Anterior cingulate cortex (tissue), 58 donors: ENCODE data around the gene PLCL1.
"Not testable (repeated sequence)": the region's sequence is repeated elsewhere in the genome, so short reads cannot be mapped to it uniquely, and the experiment has no call there.

ENCODE experiments used
- DNase-seq, 58 donors: peaks; one replicate each; lab custom pipeline; 2025; lab: John Stamatoyannopoulos, UW

PLCL1 gene

DNA sequence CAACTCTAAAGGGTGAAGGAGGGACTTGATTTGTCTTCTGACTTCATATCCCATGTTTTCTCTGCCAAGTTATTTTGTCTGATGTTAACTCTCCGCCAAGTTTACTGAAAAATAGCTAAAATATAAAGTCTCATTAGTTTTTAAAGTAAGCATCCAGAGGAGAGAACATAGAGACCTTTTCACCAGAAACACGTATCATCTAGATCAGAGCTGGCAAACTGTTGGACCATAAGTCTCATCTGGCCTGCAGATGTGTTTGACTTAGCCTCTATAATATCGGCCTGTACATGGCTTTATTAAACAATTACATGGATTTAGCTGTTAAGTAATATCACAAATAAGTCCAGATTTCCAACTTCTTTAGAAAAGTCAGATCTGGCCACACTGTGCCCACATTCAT is 182.6 kb downstream of the PLCL1 start:
- DNase-seq, result no peak

DNA sequence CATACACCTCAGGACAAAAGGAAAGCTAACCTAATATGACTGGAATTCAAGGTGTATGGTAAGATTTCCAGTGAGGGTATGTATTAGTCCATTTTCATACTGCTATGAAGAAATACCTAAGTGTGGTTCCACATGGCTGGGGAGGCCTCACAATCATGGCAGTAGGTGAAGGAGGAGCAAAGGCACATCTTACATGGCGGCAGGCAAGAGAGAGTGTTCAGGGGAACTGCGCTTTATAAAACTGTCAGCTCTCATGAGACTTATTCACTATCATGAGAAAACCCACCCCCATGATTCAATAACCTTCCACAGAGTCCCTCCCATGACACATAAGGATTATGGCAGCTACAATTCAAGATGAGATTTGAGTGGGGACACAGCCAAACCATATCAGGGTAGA is 186.0 kb downstream of the PLCL1 start:
- DNase-seq, result no peak

DNA sequence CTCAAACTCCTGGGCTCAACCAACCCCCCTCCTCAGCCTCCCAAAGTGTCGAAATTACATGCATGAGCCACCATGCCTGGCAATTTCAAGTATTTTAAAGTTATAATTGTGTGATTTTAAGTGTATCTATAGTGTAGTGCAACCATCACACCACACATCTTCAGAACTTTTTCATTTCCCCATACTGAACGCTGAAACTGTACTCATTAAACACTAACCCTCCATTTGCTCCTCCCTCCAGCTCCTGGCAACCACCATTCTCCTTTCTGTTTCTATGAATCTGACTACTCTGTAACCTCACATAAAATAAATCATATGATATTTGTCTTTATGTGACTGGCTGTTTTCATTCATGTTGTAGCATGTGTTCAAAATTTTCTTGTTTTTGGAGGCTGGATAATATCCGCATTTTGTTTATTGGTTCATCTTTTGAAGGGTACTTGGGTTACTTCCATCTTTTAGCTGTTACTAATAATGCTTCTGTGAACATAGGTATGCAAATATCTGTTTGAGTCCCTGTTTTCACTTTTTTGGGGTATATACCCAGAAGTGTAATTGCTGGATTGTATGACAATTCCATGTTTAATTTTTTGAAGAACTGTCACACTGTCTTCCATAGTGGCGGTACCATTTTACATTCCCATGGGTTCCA is 188.2 kb downstream of the PLCL1 start:
- DNase-seq, result no peak

DNA sequence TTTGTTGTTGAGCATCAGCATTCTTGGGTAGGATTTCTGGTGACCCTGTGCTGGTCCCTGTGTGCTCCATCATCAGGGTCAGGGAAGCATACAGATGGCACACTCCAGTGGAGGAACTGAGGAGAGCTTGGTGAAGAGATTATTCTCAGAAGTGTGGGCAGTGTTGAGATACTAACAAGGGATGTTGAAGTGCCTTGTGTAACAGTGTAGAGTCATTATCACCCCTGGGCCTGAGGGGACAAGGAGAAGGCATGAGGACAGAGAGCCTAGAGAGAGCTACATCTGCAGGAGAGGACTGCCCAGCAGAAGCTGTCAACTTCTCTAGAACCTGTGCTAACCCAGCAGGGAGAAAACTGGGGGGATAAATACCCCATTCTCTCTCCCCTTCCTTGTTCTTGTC is 189.0 kb downstream of the PLCL1 start:
- DNase-seq, result no peak

DNA sequence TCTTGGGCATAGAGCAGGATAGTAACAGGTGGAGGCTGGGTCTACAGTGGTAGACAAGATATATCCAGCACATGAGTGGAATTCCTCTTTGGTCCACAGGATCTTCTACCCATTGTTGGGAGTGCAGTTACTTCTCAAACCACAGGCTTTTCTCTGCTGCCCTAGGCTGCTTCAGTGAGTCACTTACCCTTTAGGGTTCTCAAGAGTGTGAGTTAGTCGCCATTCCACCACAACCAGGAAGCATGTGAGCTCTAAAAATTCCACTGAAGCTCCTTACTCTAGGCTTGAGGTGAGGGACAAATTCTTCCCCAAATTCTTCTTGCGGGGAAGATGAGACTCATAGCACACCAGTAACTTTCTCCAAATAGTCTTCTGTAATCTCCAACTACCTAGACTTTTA is 189.4 kb downstream of the PLCL1 start:
- DNase-seq, result no peak

DNA sequence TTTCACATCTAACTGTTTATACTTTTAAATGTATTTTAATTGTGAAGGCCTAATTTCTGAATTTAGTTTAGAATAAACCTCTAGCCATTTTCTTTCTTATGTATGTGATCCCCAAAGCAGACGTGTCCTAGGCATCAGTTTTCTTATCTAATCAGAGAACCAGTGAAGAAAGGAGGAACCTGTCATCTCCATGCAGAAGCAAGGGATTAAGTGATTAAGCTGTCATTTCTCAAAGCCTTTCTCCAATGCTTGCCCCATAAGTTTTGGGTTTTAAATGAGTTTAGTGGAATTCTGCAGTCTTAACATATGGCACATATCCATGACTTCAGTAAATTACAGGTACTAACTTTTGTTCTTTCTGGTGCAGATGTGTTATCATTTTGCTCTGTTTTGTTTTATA is 190.4 kb downstream of the PLCL1 start:
- DNase-seq, result no peak

DNA sequence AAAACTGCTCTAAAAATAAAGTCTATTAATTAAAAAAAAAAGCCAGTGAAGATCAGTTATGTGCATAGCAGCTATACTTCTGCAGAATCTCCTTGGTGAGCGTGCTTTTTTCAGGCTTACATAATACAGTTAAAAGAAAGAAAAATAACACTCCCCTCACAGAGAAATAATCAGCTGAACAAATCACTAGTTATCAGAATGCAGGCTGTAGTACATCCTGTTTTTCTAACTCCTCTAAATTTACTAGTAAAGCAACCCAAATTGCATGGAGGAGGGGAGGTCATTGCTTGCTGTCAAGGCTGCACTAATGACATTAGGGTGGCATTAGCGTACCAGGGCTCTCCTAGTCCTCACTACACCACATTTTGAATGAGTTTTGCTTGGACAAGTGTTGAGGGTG is 192.2 kb downstream of the PLCL1 start:
- DNase-seq, result no peak

DNA sequence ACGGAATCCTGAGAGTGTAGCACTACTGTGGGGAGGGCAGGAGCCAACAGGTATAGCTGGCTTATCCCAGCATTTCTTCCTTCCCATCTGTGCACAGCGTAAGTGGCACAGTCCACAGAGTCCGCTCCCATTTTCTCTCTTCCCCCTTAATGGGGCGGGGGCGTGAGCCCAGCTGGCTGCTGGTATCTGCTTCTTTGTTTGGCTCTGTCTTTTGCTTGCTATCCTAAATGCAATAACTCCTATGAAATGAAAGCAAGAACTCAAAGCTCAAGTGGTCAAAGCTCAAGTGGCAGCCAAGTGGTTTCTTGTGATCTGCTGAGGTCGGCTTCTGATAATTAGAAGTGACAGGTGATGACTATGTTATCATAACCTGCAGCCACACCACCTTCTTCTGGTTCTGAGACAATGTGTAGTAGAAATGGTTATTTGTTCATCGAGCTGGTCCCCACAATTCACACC is 192.7 kb downstream of the PLCL1 start:
- DNase-seq, result no peak

DNA sequence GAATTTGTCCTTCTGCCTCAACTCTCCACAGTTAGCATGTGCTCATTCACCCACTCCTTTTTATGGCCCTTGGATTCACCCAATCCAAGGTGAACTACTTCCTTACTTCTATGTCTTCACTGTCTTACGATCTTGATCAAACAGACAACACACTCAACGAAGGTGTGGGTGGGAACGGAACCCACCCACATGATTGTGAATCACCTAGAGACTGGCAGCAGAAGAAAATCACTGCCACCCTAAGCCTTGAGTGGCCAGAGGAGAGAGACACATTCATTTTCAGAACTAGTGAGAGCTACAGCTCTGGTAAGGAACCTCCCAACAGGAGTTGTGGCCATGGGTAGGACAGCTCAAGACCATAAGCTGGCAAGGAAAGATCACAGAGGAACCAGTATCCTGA is 194.3 kb downstream of the PLCL1 start:
- no peak for DNase-seq

DNA sequence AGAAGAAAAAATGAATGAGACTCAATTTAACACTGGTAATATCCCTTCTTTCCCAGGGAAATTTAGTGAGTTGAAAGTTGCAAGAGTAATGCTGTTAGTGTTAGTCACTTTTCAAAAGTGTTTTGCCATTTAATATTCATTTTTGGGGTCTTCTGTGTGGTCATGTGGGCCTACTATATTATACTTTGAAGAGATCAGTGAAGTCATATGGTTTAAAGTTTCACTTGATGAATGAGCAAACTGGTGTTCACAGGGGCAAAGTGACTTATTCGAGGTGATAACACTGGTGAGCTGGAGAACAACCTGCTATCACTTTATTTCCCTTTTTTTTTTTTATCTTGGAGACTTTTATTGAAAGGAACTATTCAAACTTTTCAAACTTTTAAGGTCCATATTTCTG is 196.0 kb downstream of the PLCL1 start:
- no peak for DNase-seq

DNA sequence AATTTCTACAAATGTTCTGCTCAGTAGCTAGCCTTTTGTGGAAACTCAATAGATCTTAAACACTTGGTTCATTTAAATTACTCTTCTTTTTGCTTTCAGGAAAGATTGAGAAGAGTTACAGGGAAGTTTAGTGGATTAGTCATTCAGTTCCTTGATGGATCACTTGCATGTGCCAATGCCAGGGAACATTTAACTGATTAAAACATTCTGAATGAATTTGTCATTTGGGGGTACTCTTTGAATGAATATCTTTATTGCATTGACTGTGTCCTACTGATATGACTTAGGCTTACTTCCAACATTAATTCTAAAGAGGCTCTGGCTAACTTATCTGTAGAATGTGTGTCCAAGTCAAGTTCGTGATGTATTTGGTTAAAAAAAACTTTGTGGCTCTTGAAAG is 199.8 kb downstream of the PLCL1 start:
- no peak for DNase-seq

DNA sequence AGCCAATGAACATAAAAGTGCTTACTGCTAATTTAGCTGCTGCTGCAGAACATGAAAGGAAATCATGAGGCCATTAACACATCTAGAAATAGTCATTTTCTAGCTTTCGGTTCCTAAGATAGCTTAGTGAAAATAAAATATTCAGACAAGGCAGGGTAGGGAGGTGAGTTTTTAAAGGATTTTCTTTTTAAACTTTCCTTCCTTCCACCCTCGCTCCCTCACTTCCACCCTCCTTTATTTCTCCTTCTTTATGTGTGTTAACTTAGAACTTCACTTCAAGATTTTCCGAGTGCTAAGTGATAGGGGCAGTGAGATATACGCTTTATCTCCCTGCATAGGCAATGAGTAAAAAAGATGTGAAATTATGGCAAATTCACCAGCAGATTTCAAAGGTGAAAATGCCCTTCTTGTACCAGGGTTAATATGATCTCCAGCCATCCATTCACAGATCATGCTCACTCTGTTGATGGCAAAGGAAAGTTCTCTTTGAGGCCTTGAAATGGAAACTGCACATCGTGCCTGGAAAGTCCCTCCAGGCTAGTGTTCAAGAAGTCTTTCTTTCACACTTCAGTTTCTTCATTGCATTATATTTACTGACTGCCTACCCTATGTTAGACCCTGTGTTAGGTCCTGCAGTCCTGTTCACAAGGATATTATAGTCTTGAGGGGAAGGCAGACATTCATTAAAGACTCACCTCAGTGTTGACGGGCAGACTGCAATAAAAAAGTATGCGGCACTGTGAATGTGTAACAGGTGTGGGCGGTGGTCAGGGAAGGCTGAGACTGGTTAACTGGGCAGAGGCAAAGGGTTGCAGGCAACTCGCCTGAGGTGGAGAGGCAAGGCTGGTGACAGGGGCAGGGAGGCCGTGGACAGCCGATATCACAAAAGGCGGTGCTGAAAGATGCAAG is 200.8 kb downstream of the PLCL1 start:
- peak in 1 of 58 donors; percentile 2 for DNase-seq

DNA sequence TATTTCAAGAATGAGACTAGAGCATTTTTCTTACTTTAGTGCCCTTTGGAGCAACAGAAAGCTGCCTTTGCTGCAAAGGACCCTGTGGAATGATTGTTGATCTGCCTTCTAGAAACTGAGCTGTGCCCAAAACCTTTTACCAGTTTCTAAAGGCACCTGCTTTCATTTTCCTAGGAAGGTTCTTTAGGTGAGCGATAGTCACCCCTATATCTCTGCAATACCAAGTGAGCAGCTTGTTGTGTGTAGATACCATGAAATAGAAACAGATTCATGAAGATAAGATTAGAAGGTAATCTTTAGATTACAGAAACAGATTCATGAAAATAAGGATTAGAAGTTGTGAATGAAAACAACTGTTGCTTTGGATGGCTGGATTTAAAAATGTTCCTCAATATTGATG is 202.3 kb downstream of the PLCL1 start:
- no peak for DNase-seq

DNA sequence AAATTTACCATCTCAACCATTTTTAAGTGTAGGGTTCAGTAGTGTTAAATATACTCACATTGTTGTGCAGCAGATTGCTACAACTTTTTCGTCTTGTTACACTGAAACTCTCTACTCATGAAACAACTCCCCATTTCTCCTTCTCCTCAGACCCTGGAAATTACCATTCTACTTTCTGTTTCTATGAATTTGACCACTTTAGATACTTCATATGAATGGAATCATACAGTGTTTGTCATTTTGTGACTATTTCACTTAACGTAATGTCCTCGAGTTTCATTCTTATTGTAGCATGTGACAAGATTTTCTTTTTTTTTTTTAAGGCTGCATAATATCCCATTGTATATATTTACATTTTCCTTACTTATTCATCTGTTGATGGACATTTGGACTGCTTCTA is 203.8 kb downstream of the PLCL1 start:
- no peak for DNase-seq

DNA sequence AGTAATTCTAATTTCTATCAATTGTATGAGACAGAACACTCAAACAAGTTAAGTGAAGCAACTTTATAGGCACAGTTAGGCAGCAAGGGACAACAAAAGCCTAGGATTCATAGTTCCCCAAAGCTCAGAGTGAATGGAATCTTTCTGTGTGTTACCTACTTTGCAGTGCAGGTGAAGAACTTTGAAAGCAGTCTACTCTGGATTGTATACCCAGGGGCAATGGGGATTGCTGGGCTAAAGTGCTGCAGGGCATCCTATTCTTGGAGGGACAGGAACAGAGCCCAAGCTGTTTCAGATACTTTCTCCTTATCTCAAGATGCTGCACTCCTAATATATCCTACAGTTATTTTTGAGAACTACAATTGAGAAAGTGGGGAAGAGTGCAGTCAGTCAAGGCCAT is 207.6 kb downstream of the PLCL1 start:
- no peak for DNase-seq

DNA sequence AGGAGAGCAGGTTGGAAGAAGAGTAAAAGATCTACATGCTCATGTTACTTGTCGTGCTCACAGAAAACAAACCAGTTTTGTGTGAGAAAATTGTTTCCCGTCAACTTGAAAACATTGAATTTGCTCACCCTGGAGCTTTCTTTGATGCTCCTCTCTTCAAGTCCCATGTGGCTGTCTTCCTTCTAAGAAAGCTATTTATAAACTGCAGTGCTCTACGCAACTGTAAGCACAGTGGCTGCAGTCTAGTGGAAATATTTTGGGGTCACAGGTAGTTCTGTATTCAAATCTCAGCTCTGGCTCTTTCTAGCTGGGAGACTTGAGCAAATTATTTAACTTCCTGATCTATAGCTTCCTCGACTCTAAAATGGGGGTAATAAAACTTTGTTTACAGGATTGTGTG is 211.8 kb downstream of the PLCL1 start:
- no peak for DNase-seq

DNA sequence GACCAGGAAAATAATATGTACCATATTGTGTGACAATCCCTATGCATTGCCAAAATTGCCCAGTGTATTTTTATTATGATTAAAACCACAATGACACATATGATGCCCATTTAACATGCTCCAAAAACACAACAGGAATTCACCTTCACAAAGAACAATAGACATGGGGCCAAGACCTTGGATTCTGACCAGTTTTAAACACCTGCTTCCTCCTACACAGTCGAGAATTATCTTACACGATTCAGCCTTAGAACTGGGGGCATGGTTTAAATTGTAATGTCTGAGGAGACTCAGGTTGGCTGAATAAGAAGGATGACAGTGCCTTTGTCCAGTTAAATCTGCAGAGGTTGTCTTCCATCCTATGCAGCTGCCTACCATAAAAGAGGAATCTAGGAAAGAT is 212.7 kb downstream of the PLCL1 start:
- DNase-seq, result no peak

DNA sequence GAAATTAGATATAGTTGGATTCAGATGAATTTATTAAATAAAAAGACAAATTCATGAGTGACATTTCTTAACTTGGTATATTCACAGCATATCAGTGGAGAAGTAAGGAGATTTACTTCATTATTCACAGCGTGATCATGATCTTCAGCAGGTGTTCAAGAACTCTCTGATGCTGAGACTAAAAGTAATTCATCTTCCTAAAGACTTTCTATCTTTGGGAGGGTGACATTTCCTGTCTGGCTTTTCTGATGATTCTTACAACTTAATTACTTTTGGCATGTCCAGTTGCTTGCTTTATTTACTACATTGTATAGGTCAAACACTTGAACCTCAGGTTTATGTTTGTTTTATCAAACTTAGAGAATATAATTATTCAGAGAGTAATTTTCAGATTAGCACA is 224.6 kb downstream of the PLCL1 start:
- no peak for DNase-seq

DNA sequence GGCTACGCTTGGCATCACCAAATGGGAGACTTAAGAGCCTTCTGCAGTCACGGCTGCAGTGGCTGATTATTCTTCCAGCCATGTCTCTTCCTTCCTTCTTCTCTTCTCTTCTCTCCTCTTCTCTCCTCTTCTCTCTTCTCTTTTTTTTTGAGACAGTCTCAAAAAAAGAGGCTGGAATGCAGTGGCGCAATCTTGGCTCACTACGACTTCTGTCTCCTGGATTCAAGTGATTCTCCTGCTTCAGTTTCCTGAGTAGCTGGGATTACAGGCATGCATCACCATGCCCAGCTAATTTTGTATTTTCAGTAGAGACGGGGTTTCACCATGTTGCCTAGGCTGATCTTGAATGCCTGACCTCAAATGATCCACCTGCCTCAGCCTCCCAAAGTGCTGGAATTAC is 225.2 kb downstream of the PLCL1 start:
- not testable (repeated sequence) for DNase-seq

DNA sequence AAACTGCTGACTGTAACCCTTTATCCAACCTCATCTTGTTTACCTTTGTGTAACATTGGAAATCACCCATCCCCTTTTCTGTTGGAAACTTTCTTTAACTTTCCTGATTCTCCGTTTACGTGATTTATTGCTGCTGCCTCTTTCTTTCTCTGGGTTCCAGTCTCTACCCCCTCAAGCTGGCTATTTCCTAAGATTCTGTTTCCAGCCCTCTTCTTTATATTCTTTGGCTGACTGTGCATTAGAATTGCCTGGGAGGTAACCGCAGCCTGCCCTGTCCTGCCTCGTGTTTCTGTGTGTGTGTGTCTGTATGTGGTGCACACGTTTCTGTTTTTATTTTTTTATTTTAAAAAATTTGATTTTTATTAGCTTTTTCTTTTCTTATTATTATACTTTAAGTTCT is 229.2 kb downstream of the PLCL1 start:
- DNase-seq, result no peak

DNA sequence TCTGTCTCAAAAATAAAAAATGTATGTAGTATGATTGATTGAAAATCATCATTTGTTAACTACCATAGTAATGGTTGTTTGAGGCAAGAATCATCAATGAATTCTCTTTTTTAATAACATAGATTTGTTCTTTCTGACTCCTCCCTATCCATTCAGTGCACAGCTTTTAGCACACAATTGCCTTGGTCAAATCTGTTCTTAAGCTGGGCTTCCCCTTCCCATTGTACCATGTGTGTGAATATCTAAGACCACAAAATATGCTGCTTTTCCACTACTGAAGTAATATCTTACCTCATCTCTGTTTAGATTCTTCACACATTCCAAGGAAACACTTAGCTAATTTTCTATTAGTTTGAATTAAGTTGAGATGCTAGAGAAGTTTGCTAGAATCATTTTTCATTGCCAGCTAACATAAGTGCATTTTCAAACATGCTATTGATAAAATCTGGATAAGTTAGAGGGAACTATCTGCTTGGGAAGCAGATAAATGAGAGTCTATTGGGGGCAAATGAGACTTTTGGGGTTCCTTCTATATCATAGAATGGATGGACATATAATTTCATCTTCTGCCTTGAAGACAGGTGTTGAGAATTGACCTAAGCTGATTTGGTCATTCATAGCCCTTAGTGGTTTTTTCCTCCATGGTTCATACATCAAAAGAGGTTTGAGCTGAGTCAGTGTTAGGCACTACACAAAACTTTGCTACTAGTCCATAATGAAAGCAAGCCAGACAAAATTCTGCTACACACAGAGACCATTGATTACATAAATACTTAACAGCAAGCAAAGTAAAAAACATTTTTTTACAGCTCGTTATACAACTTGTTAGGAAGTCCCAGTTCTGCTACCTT is 231.9 kb downstream of the PLCL1 start:
- no peak for DNase-seq
